Chondrocyte (in vitro differentiated cells): ENCODE data around the gene TMEM150A. TPM values are rescaled to one million over a fixed set of nuclear protein-coding genes. Genes with fewer than 3 reads are reported as not detected.
"Not testable (repeated sequence)": the region's sequence is repeated elsewhere in the genome, so short reads cannot be mapped to it uniquely, and the experiment has no call there.

ENCODE experiments used
- DNase-seq: peaks from one replicate; pipeline ENCODE4 v3.0.0; 2021; ENCODE audit warnings: mixed read lengths, low spot score
- H3K27ac Mint-ChIP-seq: one replicate; pipeline ENCODE4 v1.8.0; 2021; ENCODE audit warnings: mild to moderate bottlenecking, moderate library complexity, mixed read lengths; ENCODE audit not compliant: unreplicated experiment
- H3K27me3 Mint-ChIP-seq: 2 replicates; pipeline ENCODE4 v1.8.0; 2021; ENCODE audit warnings: low read depth, mixed read lengths
- H3K36me3 Mint-ChIP-seq: 2 replicates; pipeline ENCODE4 v1.8.0; 2021; ENCODE audit warnings: low read depth, mixed read lengths
- H3K4me1 Mint-ChIP-seq: 2 replicates; pipeline ENCODE4 v1.8.0; 2021; ENCODE audit warnings: low read depth, mild to moderate bottlenecking, mixed read lengths
- H3K4me3 Mint-ChIP-seq: one replicate; pipeline ENCODE4 v1.8.0; 2021; ENCODE audit warnings: mild to moderate bottlenecking, moderate library complexity, mixed read lengths; ENCODE audit not compliant: unreplicated experiment
- H3K9me3 Mint-ChIP-seq: 2 replicates; pipeline ENCODE4 v1.8.0; 2021; ENCODE audit warnings: low read depth, mixed read lengths
- total RNA-seq: library from RNA; stranded (reverse); gene quantifications from 3 replicates; pipeline ENCODE4 v1.2.1, GENCODE V29; 2021
- TF ChIP-seq, protein P1 (sequence below): fragments of 200-600 bp; sonication (generic); IDR thresholded peaks from 2 replicates; pipeline ENCODE4 v1.5.0; 2021; ENCODE audit warnings: antibody characterized with exemption, mild to moderate bottlenecking, moderate library complexity

TMEM150A gene
- total RNA-seq, 1 donor from 2014 or later: 17.9 TPM

DNA sequence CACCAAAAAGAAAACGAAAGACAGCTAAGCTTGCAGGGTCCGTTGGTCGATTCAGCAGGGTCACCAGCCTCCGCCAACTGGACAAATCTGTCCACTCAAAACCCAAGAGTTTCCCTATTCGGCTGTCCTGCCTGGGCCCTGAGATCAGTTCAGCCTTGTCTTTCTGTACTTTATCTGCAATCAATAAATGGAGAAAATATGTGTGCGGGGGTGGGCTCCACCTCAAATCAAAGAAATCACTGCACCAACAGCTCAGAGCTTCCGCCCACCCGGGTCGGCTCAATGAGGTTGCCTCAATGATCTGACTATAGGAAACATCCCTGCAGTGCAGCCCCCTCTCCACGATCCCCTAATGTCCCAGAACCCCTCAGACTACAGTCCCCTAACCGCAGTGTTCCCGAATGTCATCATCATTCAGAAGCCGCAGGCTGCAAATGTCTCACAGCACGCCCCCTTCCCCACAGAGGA, 41.7 kb downstream of the TMEM150A start:
- Mint-ChIP-seq H3K27me3 (no peaks in the 10 kb centered on the region), H3K4me1 (peaks cover 26% of the 10 kb centered on the region), H3K4me3 (peak overlapping the region; percentile 92), H3K27ac (peak overlapping the region; percentile 95), H3K36me3 (peaks cover 1% of the 10 kb centered on the region), H3K9me3 (no peaks in the 10 kb centered on the region)
- TF ChIP-seq, protein P1, sequence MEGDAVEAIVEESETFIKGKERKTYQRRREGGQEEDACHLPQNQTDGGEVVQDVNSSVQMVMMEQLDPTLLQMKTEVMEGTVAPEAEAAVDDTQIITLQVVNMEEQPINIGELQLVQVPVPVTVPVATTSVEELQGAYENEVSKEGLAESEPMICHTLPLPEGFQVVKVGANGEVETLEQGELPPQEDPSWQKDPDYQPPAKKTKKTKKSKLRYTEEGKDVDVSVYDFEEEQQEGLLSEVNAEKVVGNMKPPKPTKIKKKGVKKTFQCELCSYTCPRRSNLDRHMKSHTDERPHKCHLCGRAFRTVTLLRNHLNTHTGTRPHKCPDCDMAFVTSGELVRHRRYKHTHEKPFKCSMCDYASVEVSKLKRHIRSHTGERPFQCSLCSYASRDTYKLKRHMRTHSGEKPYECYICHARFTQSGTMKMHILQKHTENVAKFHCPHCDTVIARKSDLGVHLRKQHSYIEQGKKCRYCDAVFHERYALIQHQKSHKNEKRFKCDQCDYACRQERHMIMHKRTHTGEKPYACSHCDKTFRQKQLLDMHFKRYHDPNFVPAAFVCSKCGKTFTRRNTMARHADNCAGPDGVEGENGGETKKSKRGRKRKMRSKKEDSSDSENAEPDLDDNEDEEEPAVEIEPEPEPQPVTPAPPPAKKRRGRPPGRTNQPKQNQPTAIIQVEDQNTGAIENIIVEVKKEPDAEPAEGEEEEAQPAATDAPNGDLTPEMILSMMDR: no peak
- DNase-seq: no peak

- H3K9me3 Mint-ChIP-seq, H3K27me3 Mint-ChIP-seq, H3K36me3 Mint-ChIP-seq, DNase-seq: not testable (repeated sequence)
- Mint-ChIP-seq H3K4me3 (peak overlapping the region; percentile 92), H3K4me1 (peaks cover 26% of the 10 kb centered on the region), H3K27ac (peak overlapping the region; percentile 95)
Measured at GRCh38 chr2:85560403-85560726, 42.1 kb downstream of the TMEM150A start.

DNA sequence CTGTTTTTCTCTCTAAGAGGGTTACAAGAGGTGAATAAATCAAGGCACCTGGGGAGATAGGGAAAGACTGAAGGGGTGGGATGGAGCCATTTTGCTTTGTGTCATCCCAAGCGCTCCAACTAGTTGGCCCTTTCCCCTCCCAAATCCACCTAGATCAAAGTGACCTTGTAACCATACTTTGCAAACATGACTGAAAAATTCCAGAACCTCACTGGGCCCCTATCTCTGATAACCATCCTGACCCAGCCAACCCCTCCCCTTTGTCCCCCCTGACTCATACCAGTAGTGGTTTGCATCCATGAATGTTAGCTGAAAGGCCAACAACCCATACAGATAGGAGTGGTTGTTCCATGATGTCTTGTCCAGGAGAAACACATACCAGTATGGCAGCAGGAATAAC, 44.3 kb downstream of the TMEM150A start:
- Mint-ChIP-seq H3K4me1 (peaks cover 26% of the 10 kb centered on the region), H3K9me3 (no peaks in the 10 kb centered on the region), H3K36me3 (peaks cover 5% of the 10 kb centered on the region), H3K27me3 (no peaks in the 10 kb centered on the region), H3K4me3 (no peak overlapping the region), H3K27ac (no peak overlapping the region)
- TF ChIP-seq, protein P1: no peak
- no peak for DNase-seq

- no peak overlapping the region for H3K27ac Mint-ChIP-seq
- H3K9me3 Mint-ChIP-seq: no peaks in the 10 kb centered on the region
- TF ChIP-seq, protein P1: no peak
- H3K36me3 Mint-ChIP-seq: peaks cover 5% of the 10 kb centered on the region
- H3K4me1 Mint-ChIP-seq: peaks cover 26% of the 10 kb centered on the region
- no peak for DNase-seq
- no peaks in the 10 kb centered on the region for H3K27me3 Mint-ChIP-seq
- H3K4me3 Mint-ChIP-seq: no peak overlapping the region
Measured at GRCh38 chr2:85557130-85557529, 45.4 kb downstream of the TMEM150A start.

DNA sequence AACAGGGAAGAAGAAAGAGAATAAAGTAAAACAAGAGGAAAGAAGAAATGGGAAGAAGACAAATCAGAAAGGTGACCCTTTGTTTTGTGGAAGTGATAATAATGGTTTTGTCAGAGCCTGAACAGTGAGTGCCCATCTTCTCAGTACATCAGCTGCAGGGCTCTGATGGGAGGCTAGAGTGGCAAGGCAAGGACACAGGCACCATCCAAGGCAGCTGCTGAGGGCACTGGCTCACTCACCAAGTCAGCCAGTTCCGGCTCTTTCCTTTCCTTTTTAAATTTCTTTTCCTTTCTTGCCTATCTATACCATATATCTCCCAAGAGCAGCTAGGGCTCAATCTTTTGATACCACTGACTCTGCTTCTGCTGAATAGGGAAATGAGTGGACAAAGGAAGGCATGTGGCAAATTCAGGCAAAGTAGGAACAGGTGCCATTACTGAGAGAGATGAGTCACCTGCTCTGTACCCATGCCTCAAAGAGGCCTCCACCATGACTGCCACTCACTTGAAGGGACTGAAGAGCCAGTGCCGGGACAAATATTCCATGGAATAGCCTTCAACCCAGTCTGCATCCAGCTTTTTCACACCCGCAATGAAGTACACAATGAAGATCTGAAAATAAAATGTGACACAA, 47.4 kb downstream of the TMEM150A start:
- TF ChIP-seq, protein P1: no peak
- Mint-ChIP-seq H3K9me3 (no peaks in the 10 kb centered on the region), H3K36me3 (peaks cover 8% of the 10 kb centered on the region), H3K4me1 (peaks cover 14% of the 10 kb centered on the region), H3K4me3 (no peak overlapping the region), H3K27ac (no peak overlapping the region), H3K27me3 (no peaks in the 10 kb centered on the region)
- no peak for DNase-seq

GRCh38 chr2:85553184-85553583, 49.3 kb downstream of the TMEM150A start:
- no peak overlapping the region for H3K4me3 Mint-ChIP-seq
- H3K27me3 Mint-ChIP-seq: no peaks in the 10 kb centered on the region
- no peak overlapping the region for H3K27ac Mint-ChIP-seq
- TF ChIP-seq, protein P1: no peak
- H3K4me1 Mint-ChIP-seq: peaks cover 12% of the 10 kb centered on the region
- DNase-seq: no peak
- no peaks in the 10 kb centered on the region for H3K9me3 Mint-ChIP-seq
- peaks cover 7% of the 10 kb centered on the region for H3K36me3 Mint-ChIP-seq
